Measurements from ENCODE around the gene SHISA3. TPM values are rescaled to one million over a fixed set of nuclear protein-coding genes. Genes with fewer than 3 reads are reported as not detected.

SHISA3 gene
- total RNA-seq, 4 donors from 2014 or later, result 1.2 to 5.8 (median 1.5) TPM

GRCh38 chr4:42395595-42395994 lies 1.7 kb upstream of the SHISA3 start:
- H3K9me3 ChIP-seq, result no peaks in the 10 kb centered on the region
- no peak for TF ChIP-seq CTCF (IDR thresholded peaks at IDR 0.05)
- no peak for TF ChIP-seq POLR2A (IDR thresholded peaks at IDR 0.05)
- peaks cover 0 to 18% of the 10 kb centered on the region in 2 donors for H3K27me3 ChIP-seq
- no peaks in the 10 kb centered on the region for H3K36me3 ChIP-seq
- H3K4me3 ChIP-seq, result no peak overlapping the region
- DNase-seq, result no peak
- H3K27ac ChIP-seq, result no peak overlapping the region
- H3K4me1 ChIP-seq, result peaks cover 0 to 29% (median 11%) of the 10 kb centered on the region in 4 donors

- Histone ChIP-seq H3K4me3 (peak overlapping the region in 3 of 4 donors; percentile 33 to 57 (median 49)), H3K4me1 (peaks cover 0 to 29% (median 11%) of the 10 kb centered on the region in 4 donors), H3K27ac (no peak overlapping the region), H3K36me3 (no peaks in the 10 kb centered on the region), H3K9me3 (no peaks in the 10 kb centered on the region), H3K27me3 (peaks cover 0 to 18% of the 10 kb centered on the region in 2 donors)
- no peak for DNase-seq
- no peak for TF ChIP-seq POLR2A (IDR thresholded peaks at IDR 0.05)
- TF ChIP-seq CTCF (IDR thresholded peaks at IDR 0.05), result no peak
These were observed 932 bp upstream of the SHISA3 start for GRCh38 chr4:42396361-42396751.

GRCh38 chr4:42397635-42398170 lies 415 bp downstream of the SHISA3 start:
- Histone ChIP-seq H3K9me3 (no peaks in the 10 kb centered on the region), H3K4me1 (peaks cover 0 to 29% (median 11%) of the 10 kb centered on the region in 4 donors), H3K4me3 (peak overlapping the region; percentile 33 to 57 (median 52)), H3K27me3 (peaks cover 0 to 18% of the 10 kb centered on the region in 2 donors), H3K36me3 (no peaks in the 10 kb centered on the region), H3K27ac (peak overlapping the region; percentile 21 to 66 (median 34))
- no peak for DNase-seq
- no peak for TF ChIP-seq CTCF (IDR thresholded peaks at IDR 0.05)
- no peak for TF ChIP-seq POLR2A (IDR thresholded peaks at IDR 0.05)

- peaks cover 0 to 18% of the 10 kb centered on the region in 2 donors for H3K27me3 ChIP-seq
- DNase-seq, result peak in 1 of 3 donors; percentile 53
- TF ChIP-seq CTCF (IDR thresholded peaks at IDR 0.05), result no peak
- H3K27ac ChIP-seq, result peak overlapping the region in 2 of 4 donors; percentile 21 to 66
- peaks cover 0 to 29% (median 11%) of the 10 kb centered on the region in 4 donors for H3K4me1 ChIP-seq
- no peaks in the 10 kb centered on the region for H3K36me3 ChIP-seq
- H3K4me3 ChIP-seq, result peak overlapping the region; percentile 33 to 57 (median 52)
- no peaks in the 10 kb centered on the region for H3K9me3 ChIP-seq
These were observed 1.0 kb downstream of the SHISA3 start for GRCh38 chr4:42398171-42398870.

- DNase-seq, result no peak
- peaks cover 0 to 29% (median 11%) of the 10 kb centered on the region in 4 donors for H3K4me1 ChIP-seq
- peak overlapping the region; percentile 33 to 57 (median 52) for H3K4me3 ChIP-seq
- H3K36me3 ChIP-seq, result no peaks in the 10 kb centered on the region
- no peak for TF ChIP-seq CTCF (IDR thresholded peaks at IDR 0.05)
- no peak for TF ChIP-seq POLR2A (IDR thresholded peaks at IDR 0.05)
- no peak overlapping the region for H3K27ac ChIP-seq
- peaks cover 0 to 18% of the 10 kb centered on the region in 2 donors for H3K27me3 ChIP-seq
- H3K9me3 ChIP-seq, result no peaks in the 10 kb centered on the region
These were observed 1.6 kb downstream of the SHISA3 start for GRCh38 chr4:42398871-42399331.
